ENCODE results near the gene RGSL1. TPM values are rescaled to one million over a fixed set of nuclear protein-coding genes. Genes with fewer than 3 reads are reported as not detected.

The RGSL1 gene
- total RNA-seq, 2 experiments from 2014 or later: not detected

- Histone ChIP-seq H3K4me2 (ENCODE audit: low read length) (no peak overlapping the region), H3K9me2 (ENCODE audit: insufficient read depth, low read length) (no peaks in the 10 kb centered on the region; the same call in 1 of the 2 replicates), H3K36me3 (ENCODE audit: insufficient read depth, low read length) (no peaks in the 10 kb centered on the region), H2AFZ (ENCODE audit: low read length) (no peak overlapping the region), H3K4me3 (ENCODE audit: low read depth, low read length, poor library complexity, severe bottlenecking) (no peak overlapping the region), H3K79me2 (ENCODE audit: insufficient read depth, low read depth, low read length) (no peaks in the 10 kb centered on the region), H3K9me3 (ENCODE audit: low read length) (no peaks in the 10 kb centered on the region), H4K20me1 (ENCODE audit: insufficient read depth, low read length) (no peaks in the 10 kb centered on the region), H3K27ac (ENCODE audit: low read depth, low read length, poor library complexity, severe bottlenecking) (no peak overlapping the region), H3K4me1 (ENCODE audit: insufficient read depth, low read length, poor library complexity, severe bottlenecking) (no peaks in the 10 kb centered on the region)
- no peak for DNase-seq (ENCODE audit: low spot score)
- no TSS peak for BruUV-seq (replicated peaks)
- no peak for TF ChIP-seq CTCF (conservative IDR thresholded peaks at IDR 0.05; ENCODE audit: low read length)
- TF ChIP-seq EZH2phosphoT487 (IDR thresholded peaks at IDR 0.05; ENCODE audit: borderline replicate concordance, low read depth, low read length): no peak
- intact Hi-C loops (cut with micrococcal nuclease; ENCODE audit: unreplicated experiment): no loop called here
- ChIA-PET POLR2A (no interaction called here), CTCF (ENCODE audit: unreplicated experiment) (no interaction called here)
These were observed 10.0 kb downstream of the RGSL1 start for GRCh38 chr1:182459949-182460348.

- intact Hi-C loops (cut with micrococcal nuclease; ENCODE audit: unreplicated experiment): no loop called here
- Histone ChIP-seq H3K4me1 (ENCODE audit: insufficient read depth, low read length, poor library complexity, severe bottlenecking) (no peaks in the 10 kb centered on the region), H3K4me3 (ENCODE audit: low read depth, low read length, poor library complexity, severe bottlenecking) (no peak overlapping the region), H3K36me3 (ENCODE audit: insufficient read depth, low read length) (no peaks in the 10 kb centered on the region), H3K9me3 (ENCODE audit: low read length) (no peaks in the 10 kb centered on the region), H3K27ac (ENCODE audit: low read depth, low read length, poor library complexity, severe bottlenecking) (no peak overlapping the region), H3K4me2 (ENCODE audit: low read length) (no peak overlapping the region), H3K9me2 (ENCODE audit: insufficient read depth, low read length) (no peaks in the 10 kb centered on the region; the same call in 1 of the 2 replicates), H4K20me1 (ENCODE audit: insufficient read depth, low read length) (no peaks in the 10 kb centered on the region), H2AFZ (ENCODE audit: low read length) (no peak overlapping the region), H3K79me2 (ENCODE audit: insufficient read depth, low read depth, low read length) (no peaks in the 10 kb centered on the region)
- no peak for TF ChIP-seq EZH2phosphoT487 (IDR thresholded peaks at IDR 0.05; ENCODE audit: borderline replicate concordance, low read depth, low read length)
- TF ChIP-seq CTCF (conservative IDR thresholded peaks at IDR 0.05; ENCODE audit: low read length): no peak
- ChIA-PET POLR2A (interaction anchor here (0.7 kb wide), 1 partner anchor 1005 kb away, joined by 3 read pairs; no protein-coding TSS in a partner anchor), CTCF (ENCODE audit: unreplicated experiment) (no interaction called here)
- no TSS peak for BruUV-seq (replicated peaks)
- DNase-seq (ENCODE audit: low spot score): no peak
These were observed 10.6 kb downstream of the RGSL1 start for GRCh38 chr1:182460550-182460951.

GRCh38 chr1:182473556-182473955 is 23.6 kb downstream of the RGSL1 start:
- H3K36me3 ChIP-seq (ENCODE audit: insufficient read depth, low read length): no peaks in the 10 kb centered on the region
- no TSS peak for BruUV-seq (replicated peaks)
- ChIA-PET CTCF (ENCODE audit: unreplicated experiment) (no interaction called here), POLR2A (no interaction called here)
- H3K4me1 ChIP-seq (ENCODE audit: insufficient read depth, low read length, poor library complexity, severe bottlenecking): no peaks in the 10 kb centered on the region
- H3K9me2 ChIP-seq (ENCODE audit: insufficient read depth, low read length): no peaks in the 10 kb centered on the region
- H3K27ac ChIP-seq (ENCODE audit: low read depth, low read length, poor library complexity, severe bottlenecking): no peak overlapping the region
- no peaks in the 10 kb centered on the region for H3K79me2 ChIP-seq (ENCODE audit: insufficient read depth, low read depth, low read length)
- no peak overlapping the region for H3K4me2 ChIP-seq (ENCODE audit: low read length)
- no peak for DNase-seq (ENCODE audit: low spot score)
- intact Hi-C loops (cut with micrococcal nuclease; ENCODE audit: unreplicated experiment): no loop called here
- H3K4me3 ChIP-seq (ENCODE audit: low read depth, low read length, poor library complexity, severe bottlenecking): no peak overlapping the region
- no peaks in the 10 kb centered on the region for H4K20me1 ChIP-seq (ENCODE audit: insufficient read depth, low read length)
- TF ChIP-seq CTCF (conservative IDR thresholded peaks at IDR 0.05; ENCODE audit: low read length) (no peak), EZH2phosphoT487 (IDR thresholded peaks at IDR 0.05; ENCODE audit: borderline replicate concordance, low read depth, low read length) (no peak)
- peaks cover 4% of the 10 kb centered on the region; the same call in 1 of the 2 replicates for H3K9me3 ChIP-seq (ENCODE audit: low read length)
- no peak overlapping the region for H2AFZ ChIP-seq (ENCODE audit: low read length)

Measured in OCI-LY7 (cell line).